ENCODE data around the gene AMTN.
A peak's percentile ranks its signal among the peaks of the same experiment; 100 is the strongest.
"Not testable (repeated sequence)": the region's sequence is repeated elsewhere in the genome, so short reads cannot be mapped to it uniquely, and the experiment has no call there.

The AMTN gene

DNA sequence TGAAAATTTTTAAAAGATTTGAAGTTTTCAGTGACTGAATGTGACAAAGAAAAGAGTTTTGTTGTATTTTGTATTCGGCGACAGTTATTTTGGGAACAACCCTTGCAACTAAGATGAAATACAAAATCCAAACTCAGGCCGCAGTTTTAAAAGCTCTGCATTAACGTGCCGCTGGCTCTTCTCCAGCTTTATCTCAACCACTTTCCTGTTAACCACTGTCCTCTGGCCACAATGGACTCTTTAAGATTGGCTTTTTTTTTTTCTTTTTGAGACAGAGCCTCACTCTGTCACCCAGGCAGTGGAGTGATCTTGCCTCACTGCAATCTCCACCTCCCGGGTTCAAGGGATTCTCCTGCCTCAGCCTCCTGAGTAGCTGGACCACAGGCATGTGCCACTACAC, 22.1 kb upstream of the AMTN start:
- Histone ChIP-seq H3K79me1 (ENCODE audit: low read depth, low read length) (no peaks in the 10 kb centered on the region), H2AFZ (ENCODE audit: low read length) (no peak overlapping the region), H2BK12ac (ENCODE audit: low read length) (no peak overlapping the region), H3K36me3 (replicated peaks in 1 of 2; ENCODE audit: control insufficient read depth in 2 of 2, insufficient read depth in 2 of 2, low read length in 2 of 2) (no peaks in the 10 kb centered on the region), H3K27me3 (ENCODE audit: control insufficient read depth in 3 of 3, insufficient read depth in 3 of 3, low read depth in 1 of 3, low read length in 3 of 3) (no peaks in the 10 kb centered on the region), H2BK15ac (ENCODE audit: low read length) (no peak overlapping the region), H3K4ac (ENCODE audit: low read length) (no peak overlapping the region), H3K18ac (ENCODE audit: low read length) (no peak overlapping the region), H3K4me1 (ENCODE audit: control insufficient read depth in 2 of 2, insufficient read depth in 1 of 2, low read depth in 1 of 2, low read length in 2 of 2) (peaks cover 0 to 4% of the 10 kb centered on the region in 2 donors), H3K4me3 (ENCODE audit: low read length in 2 of 2) (no peak overlapping the region), H3K27ac (replicated peaks; ENCODE audit: low read length) (no peak overlapping the region), H3K4me2 (ENCODE audit: insufficient read depth, low read length, poor library complexity, severe bottlenecking) (no peak overlapping the region), H3K14ac (ENCODE audit: low read length) (no peak overlapping the region), H3K9ac (ENCODE audit: low read depth, low read length, poor library complexity) (no peak overlapping the region), H4K91ac (ENCODE audit: low read depth, low read length, poor library complexity) (no peak overlapping the region), H2AK5ac (ENCODE audit: low read depth, low read length) (no peak overlapping the region), H3K9me3 (replicated peaks in 1 of 2; ENCODE audit: control insufficient read depth in 2 of 2, insufficient read depth in 1 of 2, low read depth in 1 of 2, low read length in 2 of 2) (no peaks in the 10 kb centered on the region), H3K23ac (ENCODE audit: low read depth, low read length, poor library complexity) (no peak overlapping the region), H2BK5ac (ENCODE audit: low read length) (no peak overlapping the region), H2BK120ac (ENCODE audit: low read depth, low read length) (no peak overlapping the region), H4K8ac (ENCODE audit: low read depth, low read length) (no peak overlapping the region)
- no CpG with 5 or more reads among the region's 6 CpGs for WGBS, 2 donors (ENCODE audit: extremely low coverage in 2 of 2, insufficient read length in 2 of 2, insufficient replicate concordance in 1 of 2)
- DNase-seq (ENCODE audit: low spot score) = no peak

DNA sequence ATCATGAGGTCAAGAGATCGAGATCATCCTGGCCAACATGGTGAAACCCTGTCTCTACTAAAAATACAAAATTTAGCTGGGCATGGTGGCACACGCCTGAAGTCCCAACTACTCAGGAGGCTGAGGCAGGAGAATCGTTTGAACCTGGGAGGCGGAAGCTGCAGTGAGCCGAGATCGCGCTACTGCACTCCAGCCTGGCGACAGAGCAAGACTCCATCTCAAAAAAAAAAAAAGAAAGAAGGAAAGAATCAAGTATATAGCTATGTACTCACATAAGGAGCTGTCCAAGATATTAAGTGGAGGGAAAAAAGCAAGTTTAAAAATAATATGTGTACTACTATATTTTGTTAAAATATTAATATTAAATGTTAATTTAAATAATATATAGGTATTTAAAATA, 16.5 kb upstream of the AMTN start:
- DNase-seq (ENCODE audit: low spot score); H2AK5ac ChIP-seq (ENCODE audit: low read depth, low read length); H3K4me2 ChIP-seq (ENCODE audit: insufficient read depth, low read length, poor library complexity, severe bottlenecking); H3K79me1 ChIP-seq (ENCODE audit: low read depth, low read length); H2BK15ac ChIP-seq (ENCODE audit: low read length); H3K4me1 ChIP-seq (ENCODE audit: control insufficient read depth in 2 of 2, insufficient read depth in 1 of 2, low read depth in 1 of 2, low read length in 2 of 2); H3K9ac ChIP-seq (ENCODE audit: low read depth, low read length, poor library complexity); H3K27me3 ChIP-seq (ENCODE audit: control insufficient read depth in 3 of 3, insufficient read depth in 3 of 3, low read depth in 1 of 3, low read length in 3 of 3); H2BK5ac ChIP-seq (ENCODE audit: low read length); H3K36me3 ChIP-seq (replicated peaks in 1 of 2; ENCODE audit: control insufficient read depth in 2 of 2, insufficient read depth in 2 of 2, low read length in 2 of 2); H2BK12ac ChIP-seq (ENCODE audit: low read length); H3K23ac ChIP-seq (ENCODE audit: low read depth, low read length, poor library complexity); H3K4ac ChIP-seq (ENCODE audit: low read length); H3K9me3 ChIP-seq (replicated peaks in 1 of 2; ENCODE audit: control insufficient read depth in 2 of 2, insufficient read depth in 1 of 2, low read depth in 1 of 2, low read length in 2 of 2); H2AFZ ChIP-seq (ENCODE audit: low read length); H3K18ac ChIP-seq (ENCODE audit: low read length); H4K8ac ChIP-seq (ENCODE audit: low read depth, low read length); H2BK120ac ChIP-seq (ENCODE audit: low read depth, low read length); H3K27ac ChIP-seq (replicated peaks; ENCODE audit: low read length); H3K4me3 ChIP-seq (ENCODE audit: low read length in 2 of 2); H4K91ac ChIP-seq (ENCODE audit: low read depth, low read length, poor library complexity); H3K14ac ChIP-seq (ENCODE audit: low read length): not testable (repeated sequence)
- WGBS, 2 donors (ENCODE audit: extremely low coverage in 2 of 2, insufficient read length in 2 of 2, insufficient replicate concordance in 1 of 2) = no CpG with 5 or more reads among the region's 8 CpGs

DNA sequence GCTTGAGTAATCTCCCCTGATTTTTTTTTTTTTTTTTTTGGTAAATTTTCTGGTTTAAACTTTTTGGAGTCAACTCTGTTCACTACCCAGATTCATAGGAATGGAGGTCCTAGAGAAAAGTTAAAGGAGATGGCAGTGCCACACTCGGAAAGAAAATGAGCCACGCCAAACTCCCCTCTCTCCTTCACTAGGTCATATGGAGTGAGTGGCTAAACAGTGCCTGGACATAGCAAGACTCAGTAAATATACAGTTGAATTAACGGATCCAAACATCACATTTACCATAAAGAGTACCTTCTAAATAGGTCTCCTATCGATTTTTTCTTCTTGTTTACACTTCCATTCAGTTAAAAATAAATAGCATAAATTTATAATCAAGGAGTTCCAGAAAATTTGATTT, 13.6 kb upstream of the AMTN start:
- no peak overlapping the region for H3K23ac ChIP-seq (ENCODE audit: low read depth, low read length, poor library complexity)
- no peak overlapping the region for H3K27ac ChIP-seq (replicated peaks; ENCODE audit: low read length)
- WGBS, 2 donors (ENCODE audit: extremely low coverage in 2 of 2, insufficient read length in 2 of 2, insufficient replicate concordance in 1 of 2) = no CpG with 5 or more reads among the region's 4 CpGs
- no peak overlapping the region for H4K8ac ChIP-seq (ENCODE audit: low read depth, low read length)
- no peak overlapping the region for H2BK12ac ChIP-seq (ENCODE audit: low read length)
- H3K14ac ChIP-seq (ENCODE audit: low read length) = no peak overlapping the region
- no peaks in the 10 kb centered on the region for H3K9me3 ChIP-seq (replicated peaks in 1 of 2; ENCODE audit: control insufficient read depth in 2 of 2, insufficient read depth in 1 of 2, low read depth in 1 of 2, low read length in 2 of 2)
- no peak overlapping the region for H3K9ac ChIP-seq (ENCODE audit: low read depth, low read length, poor library complexity)
- H3K27me3 ChIP-seq (ENCODE audit: control insufficient read depth in 3 of 3, insufficient read depth in 3 of 3, low read depth in 1 of 3, low read length in 3 of 3) = no peaks in the 10 kb centered on the region
- no peak overlapping the region for H3K18ac ChIP-seq (ENCODE audit: low read length)
- no peaks in the 10 kb centered on the region for H3K79me1 ChIP-seq (ENCODE audit: low read depth, low read length)
- H3K36me3 ChIP-seq (replicated peaks in 1 of 2; ENCODE audit: control insufficient read depth in 2 of 2, insufficient read depth in 2 of 2, low read length in 2 of 2) = no peaks in the 10 kb centered on the region
- H3K4me2 ChIP-seq (ENCODE audit: insufficient read depth, low read length, poor library complexity, severe bottlenecking) = no peak overlapping the region
- H2BK120ac ChIP-seq (ENCODE audit: low read depth, low read length) = no peak overlapping the region
- no peak for DNase-seq (ENCODE audit: low spot score)
- no peaks in the 10 kb centered on the region for H3K4me1 ChIP-seq (ENCODE audit: control insufficient read depth in 2 of 2, insufficient read depth in 1 of 2, low read depth in 1 of 2, low read length in 2 of 2)
- H2AK5ac ChIP-seq (ENCODE audit: low read depth, low read length) = no peak overlapping the region
- no peak overlapping the region for H2AFZ ChIP-seq (ENCODE audit: low read length)
- H3K4ac ChIP-seq (ENCODE audit: low read length) = no peak overlapping the region
- H3K4me3 ChIP-seq (ENCODE audit: low read length in 2 of 2) = no peak overlapping the region
- no peak overlapping the region for H4K91ac ChIP-seq (ENCODE audit: low read depth, low read length, poor library complexity)
- no peak overlapping the region for H2BK5ac ChIP-seq (ENCODE audit: low read length)
- H2BK15ac ChIP-seq (ENCODE audit: low read length) = no peak overlapping the region

DNA sequence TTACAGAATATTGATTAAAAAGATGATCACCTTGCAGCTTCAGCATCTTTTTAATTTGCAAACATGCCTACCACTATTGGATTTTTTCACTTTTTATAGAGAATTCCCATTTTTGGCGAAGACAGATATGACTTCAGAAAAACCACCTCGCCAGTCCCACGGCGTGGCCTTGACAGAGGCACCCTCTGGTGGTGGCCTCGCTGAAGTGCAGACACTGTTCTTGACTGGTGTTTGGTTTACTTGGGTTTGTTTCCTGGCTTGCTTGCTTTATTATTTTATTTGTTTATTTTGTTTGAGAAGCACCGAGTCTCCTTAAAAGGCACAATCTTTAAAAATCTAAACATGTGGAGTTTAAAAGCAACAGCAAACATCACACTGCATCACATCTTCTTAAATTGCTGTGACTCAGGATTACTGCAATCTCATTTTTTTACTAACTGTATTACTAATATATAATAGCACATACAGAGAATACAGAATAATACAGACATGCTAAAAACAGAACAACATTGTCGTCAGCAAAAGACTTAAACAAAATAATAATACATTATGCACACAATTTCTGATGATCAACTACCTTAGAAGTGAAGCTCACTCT, 13.1 kb upstream of the AMTN start:
- H2AK5ac ChIP-seq (ENCODE audit: low read depth, low read length) = no peak overlapping the region
- no peak overlapping the region for H3K27ac ChIP-seq (replicated peaks; ENCODE audit: low read length)
- H4K91ac ChIP-seq (ENCODE audit: low read depth, low read length, poor library complexity) = no peak overlapping the region
- no peaks in the 10 kb centered on the region for H3K27me3 ChIP-seq (ENCODE audit: control insufficient read depth in 3 of 3, insufficient read depth in 3 of 3, low read depth in 1 of 3, low read length in 3 of 3)
- no peak overlapping the region for H3K18ac ChIP-seq (ENCODE audit: low read length)
- no peak overlapping the region for H3K23ac ChIP-seq (ENCODE audit: low read depth, low read length, poor library complexity)
- no CpG with 5 or more reads among the region's 7 CpGs for WGBS, 2 donors (ENCODE audit: extremely low coverage in 2 of 2, insufficient read length in 2 of 2, insufficient replicate concordance in 1 of 2)
- no peaks in the 10 kb centered on the region for H3K4me1 ChIP-seq (ENCODE audit: control insufficient read depth in 2 of 2, insufficient read depth in 1 of 2, low read depth in 1 of 2, low read length in 2 of 2)
- no peak overlapping the region for H2BK120ac ChIP-seq (ENCODE audit: low read depth, low read length)
- H3K9me3 ChIP-seq (replicated peaks in 1 of 2; ENCODE audit: control insufficient read depth in 2 of 2, insufficient read depth in 1 of 2, low read depth in 1 of 2, low read length in 2 of 2) = no peaks in the 10 kb centered on the region
- peak; percentile 51 for DNase-seq (ENCODE audit: low spot score)
- H3K4me3 ChIP-seq (ENCODE audit: low read length in 2 of 2) = no peak overlapping the region
- H2BK15ac ChIP-seq (ENCODE audit: low read length) = no peak overlapping the region
- no peak overlapping the region for H3K14ac ChIP-seq (ENCODE audit: low read length)
- H4K8ac ChIP-seq (ENCODE audit: low read depth, low read length) = no peak overlapping the region
- H3K4me2 ChIP-seq (ENCODE audit: insufficient read depth, low read length, poor library complexity, severe bottlenecking) = no peak overlapping the region
- H3K4ac ChIP-seq (ENCODE audit: low read length) = no peak overlapping the region
- no peak overlapping the region for H2BK12ac ChIP-seq (ENCODE audit: low read length)
- H3K36me3 ChIP-seq (replicated peaks in 1 of 2; ENCODE audit: control insufficient read depth in 2 of 2, insufficient read depth in 2 of 2, low read length in 2 of 2) = no peaks in the 10 kb centered on the region
- no peaks in the 10 kb centered on the region for H3K79me1 ChIP-seq (ENCODE audit: low read depth, low read length)
- no peak overlapping the region for H2BK5ac ChIP-seq (ENCODE audit: low read length)
- no peak overlapping the region for H3K9ac ChIP-seq (ENCODE audit: low read depth, low read length, poor library complexity)
- no peak overlapping the region for H2AFZ ChIP-seq (ENCODE audit: low read length)

Measured in neuronal stem cell (in vitro differentiated cells).